K562 (cell line): ENCODE measurements around the gene GAB2. TPM values are rescaled to one million over a fixed set of nuclear protein-coding genes. Genes with fewer than 3 reads are reported as not detected.

Experiments used
- ATF2 ChIP-seq: sonication (generic); formaldehyde crosslinking; IDR thresholded peaks from 2 replicates; pipeline ENCODE4 v1.8.1; 2022; ENCODE audit warnings: missing genetic modification reagents
- BCL6 ChIP-seq: fragments of 250-450 bp; sonication (Bioruptor Pico); IDR thresholded peaks from 2 replicates; pipeline ENCODE4 v1.4.0; 2020
- EGR1 ChIP-seq: fragments of 450-650 bp; conservative IDR thresholded peaks from 2 replicates; pipeline ENCODE4 v1.6.1; 2017; ENCODE audit warnings: mild to moderate bottlenecking
- ETS1 ChIP-seq: conservative IDR thresholded peaks from 2 replicates; pipeline ENCODE4 v1.6.1; 2011; ENCODE audit warnings: low read depth, mild to moderate bottlenecking, low read length; ENCODE audit not compliant: control insufficient read depth
- FOXA1 ChIP-seq: fragments of 450-650 bp; IDR thresholded peaks from 2 replicates; pipeline ENCODE4 v1.6.1; 2016; ENCODE audit warnings: mild to moderate bottlenecking, borderline replicate concordance
- GMEB1 ChIP-seq: fragments of 250-450 bp; sonication (Bioruptor Pico); IDR thresholded peaks from 2 replicates; pipeline ENCODE4 v1.4.0; 2020; ENCODE audit warnings: mild to moderate bottlenecking
- HMG20A ChIP-seq: fragments of 450-650 bp; formaldehyde crosslinking; conservative IDR thresholded peaks from 2 replicates; pipeline ENCODE4 v1.4.0; 2020; ENCODE audit warnings: mild to moderate bottlenecking, mixed read lengths
- NCOR1 ChIP-seq: fragments of 450-650 bp; IDR thresholded peaks from 2 replicates; pipeline ENCODE4 v1.6.1; 2016; ENCODE audit warnings: mild to moderate bottlenecking, moderate library complexity
- NR3C1 ChIP-seq: sonication (generic); formaldehyde crosslinking; IDR thresholded peaks from 2 replicates; pipeline ENCODE4 v1.8.1; 2022; ENCODE audit warnings: missing genetic modification reagents
- SIN3B ChIP-seq: fragments of 450-650 bp; IDR thresholded peaks from 2 replicates; pipeline ENCODE4 v1.6.1; 2017; ENCODE audit warnings: low read depth, mild to moderate bottlenecking, moderate library complexity
- TBL1XR1 ChIP-seq, 2 experiments: IDR thresholded peaks; 2 replicates each; pipeline ENCODE4 v1.6.1; 2012; ENCODE audit warnings: improper control_type of control experiment in 2 of 2, low read length in 2 of 2, mild to moderate bottlenecking in 1 of 2
- TRIM24 ChIP-seq, 2 experiments: fragments of 450-650 bp; IDR thresholded peaks; 2 replicates each; pipeline ENCODE4 v1.6.1; 2016
- U2AF2 ChIP-seq: fragments of 200-400 bp; formaldehyde crosslinking; optimal IDR thresholded peaks from 2 replicates; pipeline ENCODE3; 2017; ENCODE audit warnings: low read depth, mild to moderate bottlenecking, low read length
- WHSC1 ChIP-seq: IDR thresholded peaks from one replicate; pipeline ENCODE4 v1.6.1; 2012; ENCODE audit warnings: low read length, control low read depth, inconsistent platforms
- ZC3H11A ChIP-seq: IDR thresholded peaks from 2 replicates; pipeline ENCODE4 v1.6.1; 2012; ENCODE audit warnings: low read depth, low read length, improper control_type of control experiment
- ZKSCAN8 ChIP-seq: fragments of 200-800 bp; sonication (Bioruptor generic); IDR thresholded peaks from 2 replicates; pipeline ENCODE4 v1.6.1; 2016; ENCODE audit warnings: missing genetic modification characterization, missing compliant biosample characterization
- polyA plus RNA-seq, 8 experiments: library from polyadenylated mRNA; depleted of rRNA in 4 of 8; stranded (reverse) in 5 of 8; unstranded in 3 of 8; fragments of >200 nt; fragmentation: Nextera tagmentation in 2 of 8; fragmentation: Illumina TruSeq in 1 of 8; extraction: Ambion mirVana in 2 of 8; extraction: Trizol in 1 of 8; gene quantifications; 2 replicates each; pipeline versions ENCODE4 v1.2.1 to v1.2.3, GENCODE V29; 2011 to 2014; ENCODE audit warnings: inconsistent platforms in 1 of 8, missing spikeins in 1 of 8
- total RNA-seq, 7 experiments: library from RNA; depleted of rRNA in 6 of 7; stranded (reverse); fragments of >200 nt in 6 of 7; fragmentation: Illumina TruSeq in 2 of 7; extraction: Trizol in 2 of 7; gene quantifications; 2 replicates each; pipeline versions ENCODE4 v1.2.1 to v1.2.3, GENCODE V29; 2011 to 2021; ENCODE audit warnings: low replicate concordance in 1 of 7
- TF ChIP-seq, protein P1 (sequence below): sonication (generic); formaldehyde crosslinking; IDR thresholded peaks from 2 replicates; pipeline ENCODE4 v1.8.1; 2023; ENCODE audit warnings: missing genetic modification reagents, mild to moderate bottlenecking, borderline replicate concordance
- TF ChIP-seq, protein P2 (sequence below): fragments of 450-650 bp; IDR thresholded peaks from 2 replicates; pipeline ENCODE4 v1.6.1; 2016; ENCODE audit warnings: missing biosample characterization, missing genetic modification characterization

GAB2 gene
- total and polyA plus RNA-seq, 9 of the 15 experiments (the other 6 are each of a cell fraction or from before 2014, with no cell fraction given) = 2.3 to 35.2 (median 16.1) TPM

DNA sequence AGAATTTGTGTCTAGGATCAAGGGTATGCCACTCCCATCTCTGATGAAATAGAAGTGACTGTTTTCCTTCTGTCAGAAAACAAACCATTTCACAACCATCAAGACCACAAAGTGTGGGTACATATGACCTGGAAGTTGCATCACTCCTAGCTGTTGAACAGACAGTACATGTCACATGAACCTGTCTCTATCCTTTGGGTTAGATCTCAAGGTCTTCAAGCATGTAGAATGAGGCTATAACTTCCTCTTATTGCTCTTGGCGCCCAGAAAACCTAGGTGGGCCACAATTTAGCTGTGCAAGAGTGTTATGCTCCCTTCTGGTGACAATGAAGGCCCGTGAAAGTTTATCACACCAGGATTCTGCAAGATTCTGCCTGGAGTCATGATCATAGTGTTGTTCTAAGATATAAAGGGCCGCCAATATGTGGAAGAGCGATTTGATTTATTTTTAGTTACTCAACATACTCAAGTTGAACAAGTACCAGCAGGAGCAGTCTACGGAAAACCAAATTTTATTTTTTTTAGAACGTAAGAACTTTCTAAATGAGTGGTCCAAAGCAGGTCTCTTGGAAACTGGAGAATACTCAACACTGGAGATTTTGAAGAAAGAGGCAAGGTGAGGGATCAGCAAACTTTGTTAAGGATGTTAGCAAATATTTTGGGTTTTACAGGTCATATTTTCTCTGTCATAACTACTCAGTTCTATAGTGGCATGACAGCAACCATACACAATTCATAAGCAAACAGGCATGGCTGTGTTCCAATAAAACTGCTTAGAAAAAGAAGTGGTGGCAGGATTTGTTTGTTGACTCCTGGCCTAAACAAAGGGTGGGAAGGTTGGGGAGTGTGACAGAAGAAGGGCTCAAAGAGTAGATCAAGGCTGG, 127.1 kb downstream of the GAB2 start (continued):
- TF ChIP-seq, protein P1, sequence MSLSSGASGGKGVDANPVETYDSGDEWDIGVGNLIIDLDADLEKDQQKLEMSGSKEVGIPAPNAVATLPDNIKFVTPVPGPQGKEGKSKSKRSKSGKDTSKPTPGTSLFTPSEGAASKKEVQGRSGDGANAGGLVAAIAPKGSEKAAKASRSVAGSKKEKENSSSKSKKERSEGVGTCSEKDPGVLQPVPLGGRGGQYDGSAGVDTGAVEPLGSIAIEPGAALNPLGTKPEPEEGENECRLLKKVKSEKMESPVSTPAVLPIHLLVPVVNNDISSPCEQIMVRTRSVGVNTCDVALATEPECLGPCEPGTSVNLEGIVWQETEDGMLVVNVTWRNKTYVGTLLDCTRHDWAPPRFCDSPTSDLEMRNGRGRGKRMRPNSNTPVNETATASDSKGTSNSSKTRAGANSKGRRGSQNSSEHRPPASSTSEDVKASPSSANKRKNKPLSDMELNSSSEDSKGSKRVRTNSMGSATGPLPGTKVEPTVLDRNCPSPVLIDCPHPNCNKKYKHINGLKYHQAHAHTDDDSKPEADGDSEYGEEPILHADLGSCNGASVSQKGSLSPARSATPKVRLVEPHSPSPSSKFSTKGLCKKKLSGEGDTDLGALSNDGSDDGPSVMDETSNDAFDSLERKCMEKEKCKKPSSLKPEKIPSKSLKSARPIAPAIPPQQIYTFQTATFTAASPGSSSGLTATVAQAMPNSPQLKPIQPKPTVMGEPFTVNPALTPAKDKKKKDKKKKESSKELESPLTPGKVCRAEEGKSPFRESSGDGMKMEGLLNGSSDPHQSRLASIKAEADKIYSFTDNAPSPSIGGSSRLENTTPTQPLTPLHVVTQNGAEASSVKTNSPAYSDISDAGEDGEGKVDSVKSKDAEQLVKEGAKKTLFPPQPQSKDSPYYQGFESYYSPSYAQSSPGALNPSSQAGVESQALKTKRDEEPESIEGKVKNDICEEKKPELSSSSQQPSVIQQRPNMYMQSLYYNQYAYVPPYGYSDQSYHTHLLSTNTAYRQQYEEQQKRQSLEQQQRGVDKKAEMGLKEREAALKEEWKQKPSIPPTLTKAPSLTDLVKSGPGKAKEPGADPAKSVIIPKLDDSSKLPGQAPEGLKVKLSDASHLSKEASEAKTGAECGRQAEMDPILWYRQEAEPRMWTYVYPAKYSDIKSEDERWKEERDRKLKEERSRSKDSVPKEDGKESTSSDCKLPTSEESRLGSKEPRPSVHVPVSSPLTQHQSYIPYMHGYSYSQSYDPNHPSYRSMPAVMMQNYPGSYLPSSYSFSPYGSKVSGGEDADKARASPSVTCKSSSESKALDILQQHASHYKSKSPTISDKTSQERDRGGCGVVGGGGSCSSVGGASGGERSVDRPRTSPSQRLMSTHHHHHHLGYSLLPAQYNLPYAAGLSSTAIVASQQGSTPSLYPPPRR (CRISPR knock-in tag) = no peak
- TF ChIP-seq ETS1 (no peak), BCL6 (CRISPR knock-in tag) (0 out of 2 replicates have a peak, but pooled peaks have one; percentile 57), GMEB1 (CRISPR knock-in tag) (peak; percentile 5; the same call in 1 of the 2 replicates), TRIM24 (IDR thresholded peaks at IDR 0.05) (peak; percentile 99), TBL1XR1 (IDR thresholded peaks at IDR 0.05; ENCODE audit: low read length in 2 of 2) (peak in 1 of 2 experiments; percentile 94; a peak in 2 of 4 replicates), U2AF2 (no peak), NCOR1 (peak; percentile 72; the same call in 1 of the 2 replicates), ATF2 (CRISPR knock-in tag) (no peak), SIN3B (no peak), ZKSCAN8 (CRISPR knock-in tag) (no peak; the same call in 1 of the 2 replicates), WHSC1 (no peak), NR3C1 (CRISPR knock-in tag) (no peak), ZC3H11A (no peak), HMG20A (no peak), EGR1 (no peak), FOXA1 (no peak)
- TF ChIP-seq, protein P2, sequence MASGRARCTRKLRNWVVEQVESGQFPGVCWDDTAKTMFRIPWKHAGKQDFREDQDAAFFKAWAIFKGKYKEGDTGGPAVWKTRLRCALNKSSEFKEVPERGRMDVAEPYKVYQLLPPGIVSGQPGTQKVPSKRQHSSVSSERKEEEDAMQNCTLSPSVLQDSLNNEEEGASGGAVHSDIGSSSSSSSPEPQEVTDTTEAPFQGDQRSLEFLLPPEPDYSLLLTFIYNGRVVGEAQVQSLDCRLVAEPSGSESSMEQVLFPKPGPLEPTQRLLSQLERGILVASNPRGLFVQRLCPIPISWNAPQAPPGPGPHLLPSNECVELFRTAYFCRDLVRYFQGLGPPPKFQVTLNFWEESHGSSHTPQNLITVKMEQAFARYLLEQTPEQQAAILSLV (tag) = peak; percentile 99
